ENCODE measurements around the gene MS4A10.
"Not testable (repeated sequence)": the region's sequence is repeated elsewhere in the genome, so short reads cannot be mapped to it uniquely, and the experiment has no call there.

The MS4A10 gene

DNA sequence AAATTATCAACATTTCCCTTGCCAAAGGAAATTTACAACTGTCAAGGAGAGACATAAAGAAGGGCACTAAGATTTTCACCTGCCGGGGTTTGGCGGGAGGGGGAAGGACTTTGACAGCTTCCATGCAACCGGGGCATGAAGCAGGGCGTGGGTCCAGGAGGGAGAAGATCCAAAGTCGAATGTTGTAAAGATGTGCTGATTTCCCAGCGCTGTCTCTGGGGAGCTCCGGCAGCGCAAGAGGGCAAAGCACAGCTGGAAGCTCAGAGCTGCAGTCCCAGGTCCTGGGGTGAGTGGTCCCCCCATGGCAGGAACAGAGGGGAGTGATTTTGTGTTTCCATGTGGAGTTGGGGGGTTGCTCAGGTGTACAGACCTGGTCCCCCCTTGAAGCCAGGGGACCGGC is at the start of gene MS4A10:
TSS of gene MS4A10 (plus strand) at position 198 of the 400 bp plus-strand sequence. CDS start 5,003 bp downstream, outside the sequence.
- Mint-ChIP-seq H3K4me1 (no peaks in the 10 kb centered on the region), H3K27me3 (no peaks in the 10 kb centered on the region), H3K4me3 (no peak within 1 kb of the TSS), H3K36me3 (ENCODE audit: low read depth) (no peaks in the 10 kb centered on the region), H3K9me3 (no peaks in the 10 kb centered on the region), H3K27ac (no peak within 1 kb of the TSS)
- DNase-seq (no peak), ATAC-seq (no peak)

DNA sequence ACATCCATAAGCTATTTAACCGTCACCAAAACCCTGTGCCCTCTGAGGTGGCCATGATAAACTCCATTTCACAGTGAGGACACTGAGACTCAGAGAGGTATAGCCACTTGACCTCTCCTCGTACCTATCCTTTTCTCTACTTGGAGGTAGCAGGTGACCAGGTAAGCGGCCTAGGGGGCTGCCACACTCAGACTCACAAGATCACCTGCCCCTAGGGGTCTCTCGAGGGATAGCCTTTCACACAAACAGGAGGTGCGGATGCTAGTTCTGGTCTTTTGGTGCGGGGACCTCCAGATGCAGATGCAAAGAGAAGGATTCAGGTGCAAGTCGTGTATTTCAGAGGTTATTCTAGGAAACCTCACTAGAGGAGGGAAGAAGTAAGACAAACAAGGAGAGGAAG is 46.0 kb upstream of the MS4A10 start:
- Mint-ChIP-seq H3K36me3 (ENCODE audit: low read depth) (no peaks in the 10 kb centered on the region), H3K4me3 (no peak overlapping the region), H3K9me3 (no peaks in the 10 kb centered on the region), H3K27me3 (no peaks in the 10 kb centered on the region), H3K27ac (no peak overlapping the region), H3K4me1 (no peaks in the 10 kb centered on the region)
- DNase-seq (no peak), ATAC-seq (no peak)

DNA sequence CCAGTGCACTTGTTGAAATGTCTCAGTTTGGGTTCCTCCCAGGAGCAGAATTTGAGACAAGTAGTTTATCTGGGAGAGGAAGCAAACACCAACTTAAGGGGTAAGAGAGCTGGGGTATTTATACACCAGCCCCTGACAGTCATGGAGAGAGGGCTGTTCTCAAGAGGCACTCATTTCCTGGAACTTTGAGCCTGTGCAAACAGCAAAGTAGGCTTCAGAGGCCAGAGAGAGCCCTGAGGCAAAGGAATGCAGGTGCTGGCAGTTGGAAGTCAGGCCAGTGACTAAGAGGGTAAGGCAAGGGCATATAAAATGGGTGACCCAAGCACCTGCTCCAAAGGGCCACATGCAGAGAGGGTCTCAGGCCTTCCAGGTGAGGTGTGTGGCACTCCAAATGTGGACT is 44.6 kb upstream of the MS4A10 start:
- Mint-ChIP-seq H3K36me3 (ENCODE audit: low read depth) (no peaks in the 10 kb centered on the region), H3K27me3 (peaks cover 2% of the 10 kb centered on the region), H3K4me1 (no peaks in the 10 kb centered on the region), H3K4me3 (no peak overlapping the region), H3K27ac (no peak overlapping the region), H3K9me3 (no peaks in the 10 kb centered on the region)
- no peak for DNase-seq
- ATAC-seq = no peak

DNA sequence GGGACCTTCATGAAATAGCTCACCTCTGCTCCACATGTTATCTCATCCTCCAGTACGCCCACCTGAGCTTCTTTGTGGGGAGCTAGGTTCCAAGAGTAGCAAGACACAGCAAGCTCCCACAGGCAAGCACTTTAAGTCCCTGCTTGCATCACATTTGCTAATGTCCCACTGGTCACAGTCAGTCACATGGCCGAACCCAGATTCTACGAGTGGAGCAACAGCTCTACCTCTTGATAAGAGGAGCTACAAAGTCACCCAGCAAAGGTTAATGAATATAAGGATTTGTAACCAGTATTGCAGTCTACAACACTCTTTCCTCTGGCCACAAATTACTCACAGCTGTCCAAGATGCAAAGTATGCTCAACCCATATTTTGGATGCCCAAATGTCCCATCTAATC is 43.7 kb upstream of the MS4A10 start:
- H3K27me3 Mint-ChIP-seq = peaks cover 4% of the 10 kb centered on the region
- ATAC-seq = no peak

DNA sequence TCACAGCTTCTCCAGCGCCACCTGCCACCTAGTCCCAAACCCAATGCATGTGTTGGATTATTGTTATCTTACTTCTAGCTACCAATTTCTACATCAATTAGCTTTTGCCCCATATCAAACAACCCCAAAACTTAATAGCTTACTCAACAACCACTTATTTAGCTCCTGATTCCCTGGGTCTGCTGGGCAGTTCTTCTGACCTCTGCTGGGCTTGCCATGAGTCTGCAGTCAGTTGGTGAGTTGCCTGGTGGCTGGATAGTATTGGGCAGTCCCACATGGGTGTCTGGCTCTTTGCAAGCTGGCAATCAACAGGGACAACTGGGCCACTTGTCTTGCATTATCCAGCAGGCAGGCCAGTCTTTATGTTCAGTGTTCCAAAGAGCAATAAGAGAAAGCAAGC is 42.1 kb upstream of the MS4A10 start:
- DNase-seq = no peak
- Mint-ChIP-seq H3K27me3 (peaks cover 4% of the 10 kb centered on the region), H3K9me3 (peaks cover 5% of the 10 kb centered on the region), H3K36me3 (ENCODE audit: low read depth) (no peaks in the 10 kb centered on the region), H3K4me1 (no peaks in the 10 kb centered on the region), H3K4me3 (no peak overlapping the region), H3K27ac (no peak overlapping the region)
- no peak for ATAC-seq

More for the DNA sequence above, 43.7 kb upstream of the MS4A10 start:
- H3K27ac Mint-ChIP-seq = no peak overlapping the region
- DNase-seq = no peak
- no peaks in the 10 kb centered on the region for H3K9me3 Mint-ChIP-seq
- no peaks in the 10 kb centered on the region for H3K4me1 Mint-ChIP-seq
- H3K36me3 Mint-ChIP-seq (ENCODE audit: low read depth) = no peaks in the 10 kb centered on the region
- no peak overlapping the region for H3K4me3 Mint-ChIP-seq

DNA sequence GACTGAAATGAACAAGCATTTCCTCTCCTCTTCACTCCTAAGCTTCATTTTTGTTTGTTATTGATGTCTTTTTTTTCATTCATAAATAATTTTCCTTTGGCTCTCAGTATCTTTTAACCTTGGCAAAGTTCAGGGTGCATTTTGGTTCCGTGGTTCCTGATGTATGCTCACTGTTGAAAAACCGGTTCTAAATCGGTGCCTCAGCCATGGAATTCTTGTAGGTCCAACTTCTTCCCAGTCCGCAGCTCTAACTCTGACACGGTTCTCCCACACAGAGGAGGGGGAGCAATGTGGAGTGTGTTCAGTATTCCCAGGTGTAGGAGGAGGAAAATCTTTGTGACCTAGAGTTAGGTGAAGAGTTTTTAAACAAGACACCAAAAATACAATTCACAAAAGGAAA is 41.0 kb upstream of the MS4A10 start:
- no peak overlapping the region for H3K4me3 Mint-ChIP-seq

DNA sequence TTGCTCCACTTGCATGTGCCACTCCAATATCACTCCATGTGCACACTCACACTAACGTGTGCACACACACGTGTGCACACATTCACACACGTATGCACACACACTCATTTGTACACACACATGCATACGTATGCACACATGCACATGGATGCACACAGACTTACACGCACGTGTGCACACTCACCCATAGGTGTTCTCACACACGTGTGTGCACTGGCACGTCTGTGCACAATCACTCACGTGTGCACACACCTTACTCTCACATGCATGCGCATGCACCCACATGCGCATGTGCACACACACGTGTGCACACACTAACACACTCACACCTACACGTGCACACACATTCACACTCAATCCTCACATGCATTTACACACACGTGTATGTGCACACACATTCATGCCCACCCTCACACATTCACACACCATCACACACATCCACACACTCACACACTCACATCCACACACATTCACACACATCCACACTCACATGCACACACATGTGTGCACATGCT is 37.7 kb upstream of the MS4A10 start:
- H3K27me3 Mint-ChIP-seq = peaks cover 13% of the 10 kb centered on the region
- no peaks in the 10 kb centered on the region for H3K36me3 Mint-ChIP-seq (ENCODE audit: low read depth)
- DNase-seq (no peak), ATAC-seq (no peak)
- no peak overlapping the region for H3K4me3 Mint-ChIP-seq
- H3K4me1 Mint-ChIP-seq = no peaks in the 10 kb centered on the region
- peaks cover 5% of the 10 kb centered on the region for H3K9me3 Mint-ChIP-seq
- H3K27ac Mint-ChIP-seq = no peak overlapping the region

More for the DNA sequence above, 41.0 kb upstream of the MS4A10 start:
- DNase-seq (no peak), ATAC-seq (no peak)
- no peaks in the 10 kb centered on the region for H3K36me3 Mint-ChIP-seq (ENCODE audit: low read depth)
- H3K9me3 Mint-ChIP-seq = peaks cover 5% of the 10 kb centered on the region
- H3K4me1 Mint-ChIP-seq = no peaks in the 10 kb centered on the region
- peaks cover 4% of the 10 kb centered on the region for H3K27me3 Mint-ChIP-seq
- H3K27ac Mint-ChIP-seq = no peak overlapping the region

DNA sequence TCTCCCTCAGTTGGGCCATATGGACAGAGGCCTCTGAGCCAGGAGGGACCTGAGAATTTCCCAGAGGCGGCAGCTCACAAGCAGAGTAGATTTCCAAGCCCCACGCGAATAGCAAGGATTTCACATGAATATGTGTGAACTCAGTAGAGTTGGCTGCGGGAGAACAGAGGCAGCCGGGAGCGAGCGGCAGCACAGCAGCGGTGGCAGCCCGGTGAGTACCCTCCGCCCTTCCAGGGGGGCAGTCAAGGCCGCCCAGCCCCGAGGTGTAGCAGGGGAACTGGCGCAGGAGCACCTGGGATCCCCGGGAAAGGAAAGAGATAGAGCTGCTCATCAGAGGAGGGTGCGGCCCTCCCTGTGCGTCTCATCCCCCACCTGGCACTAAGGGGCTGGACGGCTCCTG is 36.9 kb upstream of the MS4A10 start:
- no peak overlapping the region for H3K27ac Mint-ChIP-seq
- H3K27me3 Mint-ChIP-seq = peaks cover 13% of the 10 kb centered on the region
- peaks cover 5% of the 10 kb centered on the region for H3K9me3 Mint-ChIP-seq

DNA sequence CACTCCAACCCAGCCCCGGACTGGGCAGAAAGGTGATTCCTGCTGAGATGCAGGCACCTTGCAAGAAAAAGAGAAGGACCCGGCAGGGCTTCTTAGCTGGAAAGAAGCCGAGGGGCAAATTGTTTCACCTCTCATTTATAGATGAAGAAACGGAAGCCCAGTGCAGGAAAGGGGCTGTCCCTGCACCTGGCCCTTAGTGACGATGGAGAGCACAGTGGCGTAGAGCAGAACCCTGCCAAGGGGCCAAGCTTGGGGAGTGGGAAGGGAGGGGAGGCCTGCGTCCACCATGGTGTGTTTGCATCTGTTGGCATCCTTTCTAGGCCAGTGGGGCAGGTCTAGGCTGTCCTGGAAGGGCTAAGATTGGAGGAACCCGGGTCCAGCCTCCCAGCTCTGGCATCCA is 36.3 kb upstream of the MS4A10 start:
- no peak for ATAC-seq
- no peak for DNase-seq
- peaks cover 5% of the 10 kb centered on the region for H3K9me3 Mint-ChIP-seq
- H3K27me3 Mint-ChIP-seq = peaks cover 13% of the 10 kb centered on the region
- no peaks in the 10 kb centered on the region for H3K36me3 Mint-ChIP-seq (ENCODE audit: low read depth)
- H3K4me3 Mint-ChIP-seq = no peak overlapping the region
- H3K4me1 Mint-ChIP-seq = no peaks in the 10 kb centered on the region
- H3K27ac Mint-ChIP-seq = no peak overlapping the region

More for the DNA sequence above, 36.9 kb upstream of the MS4A10 start:
- DNase-seq (no peak), ATAC-seq (no peak)
- H3K36me3 Mint-ChIP-seq (ENCODE audit: low read depth) = no peaks in the 10 kb centered on the region
- H3K4me1 Mint-ChIP-seq = no peaks in the 10 kb centered on the region
- H3K4me3 Mint-ChIP-seq = no peak overlapping the region

DNA sequence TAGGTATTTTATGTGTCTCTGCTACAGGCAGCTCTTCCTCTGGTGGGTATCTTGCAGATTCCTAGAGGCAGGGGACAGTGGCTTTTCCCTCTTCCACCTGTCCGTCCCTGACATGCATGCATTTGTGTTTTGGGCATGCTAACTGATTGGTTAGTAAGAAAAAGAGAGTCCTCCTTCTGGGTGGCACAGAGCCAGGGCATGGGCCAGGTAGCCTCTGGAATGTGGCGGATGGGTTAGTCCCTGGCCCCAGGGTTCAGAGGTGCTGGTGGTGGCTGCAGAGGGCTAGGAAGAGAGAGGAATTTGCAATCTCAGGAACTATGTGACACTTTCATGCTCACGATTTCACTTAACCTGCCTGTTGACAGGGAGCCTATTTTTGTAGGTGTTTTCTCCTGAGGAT is 34.2 kb upstream of the MS4A10 start:
- H3K4me3 Mint-ChIP-seq = no peak overlapping the region
- no peak for ATAC-seq
- no peaks in the 10 kb centered on the region for H3K4me1 Mint-ChIP-seq
- peaks cover 11% of the 10 kb centered on the region for H3K27me3 Mint-ChIP-seq
- H3K27ac Mint-ChIP-seq = no peak overlapping the region
- H3K36me3 Mint-ChIP-seq (ENCODE audit: low read depth) = no peaks in the 10 kb centered on the region
- H3K9me3 Mint-ChIP-seq = peaks cover 5% of the 10 kb centered on the region
- DNase-seq = no peak

DNA sequence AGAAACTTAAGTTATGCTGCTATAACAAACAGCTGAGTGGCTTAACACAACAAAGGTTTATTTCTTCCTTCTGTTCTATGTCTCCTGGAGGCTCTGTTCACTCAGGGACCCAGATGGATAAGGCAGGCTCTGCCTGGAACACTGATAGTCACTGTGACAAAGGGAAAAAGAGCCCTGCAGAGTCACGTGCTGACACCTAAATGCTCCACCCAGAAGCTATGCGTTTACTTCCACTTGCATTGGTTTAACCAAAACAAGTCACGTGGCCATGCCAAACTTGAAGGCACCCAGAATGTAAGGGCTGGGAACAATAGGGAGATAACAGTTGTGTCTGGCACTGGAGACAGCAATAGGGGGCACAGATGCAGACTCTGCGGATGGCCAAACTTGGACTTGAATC is 31.8 kb upstream of the MS4A10 start:
- Mint-ChIP-seq H3K9me3 (no peaks in the 10 kb centered on the region), H3K36me3 (ENCODE audit: low read depth) (no peaks in the 10 kb centered on the region), H3K4me3 (no peak overlapping the region), H3K4me1 (no peaks in the 10 kb centered on the region), H3K27me3 (peaks cover 19% of the 10 kb centered on the region), H3K27ac (no peak overlapping the region)
- ATAC-seq = no peak
- no peak for DNase-seq

DNA sequence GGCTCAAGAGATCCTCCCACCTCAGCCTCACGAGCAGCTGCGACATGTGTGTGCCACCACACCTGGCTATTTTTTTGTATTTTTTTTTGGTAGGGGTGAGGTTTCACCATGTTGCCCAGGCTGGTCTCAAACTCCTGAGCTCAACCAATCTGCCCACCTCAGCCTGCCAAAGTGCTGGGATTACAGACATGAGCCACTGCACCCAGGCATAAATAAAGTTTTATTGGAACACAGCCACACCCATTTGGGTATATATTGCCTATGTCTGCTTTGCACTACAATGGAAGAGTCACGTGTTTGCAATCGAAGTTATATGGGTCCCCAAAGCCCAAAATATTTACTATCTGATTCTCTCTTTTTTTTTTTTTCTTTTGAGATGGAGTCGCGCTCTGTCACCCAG is 30.2 kb upstream of the MS4A10 start:
- Mint-ChIP-seq H3K4me3 (no peak overlapping the region), H3K27ac (no peak overlapping the region), H3K4me1 (no peaks in the 10 kb centered on the region), H3K9me3 (no peaks in the 10 kb centered on the region), H3K27me3 (peaks cover 29% of the 10 kb centered on the region), H3K36me3 (ENCODE audit: low read depth) (no peaks in the 10 kb centered on the region)
- ATAC-seq = no peak
- no peak for DNase-seq

DNA sequence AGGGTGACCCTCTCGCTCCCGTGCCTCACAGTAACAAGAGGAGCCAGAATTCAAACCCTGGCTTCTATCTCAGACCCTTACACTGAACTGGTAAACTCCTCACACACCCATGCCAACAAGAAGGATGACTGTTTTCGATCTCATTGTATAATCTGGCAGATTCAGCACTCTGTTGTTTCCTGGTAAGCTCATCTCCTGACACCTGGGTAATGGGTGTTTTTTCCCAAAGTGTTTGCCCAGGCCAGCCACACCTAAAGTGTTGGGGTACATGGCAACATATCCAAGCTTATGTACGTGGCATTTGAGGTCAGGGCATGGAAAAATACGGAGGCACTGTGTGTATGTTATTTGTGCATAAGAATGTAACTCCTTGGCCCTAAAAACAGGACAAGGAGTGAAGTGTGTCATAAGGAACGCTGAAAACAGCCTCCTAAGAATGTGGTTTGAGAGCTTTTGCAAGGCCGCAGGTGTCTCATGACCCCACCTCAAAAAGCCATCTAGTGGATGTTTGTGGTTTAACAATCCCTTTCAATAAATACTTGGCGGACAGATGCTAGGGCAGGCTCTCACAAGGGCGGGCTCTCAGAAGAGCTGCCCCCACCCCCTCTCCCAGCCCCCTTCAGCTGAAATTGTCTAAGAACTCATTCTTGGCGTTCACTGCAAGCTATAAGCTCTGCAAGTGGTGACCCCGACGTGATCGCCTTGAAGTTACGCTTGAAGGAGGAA is 28.7 kb upstream of the MS4A10 start, which contains the start of gene MS4A15:
TSS of gene MS4A15 (plus strand) at position 561 of the 726 bp plus-strand sequence. CDS start 6,867 bp downstream, outside the sequence.
- no peak for ATAC-seq
- Mint-ChIP-seq H3K27me3 (peaks cover 42% of the 10 kb centered on the region), H3K9me3 (no peaks in the 10 kb centered on the region), H3K4me3 (no peak within 1 kb of the TSS), H3K27ac (no peak within 1 kb of the TSS), H3K36me3 (ENCODE audit: low read depth) (no peaks in the 10 kb centered on the region), H3K4me1 (no peaks in the 10 kb centered on the region)
- DNase-seq = no peak

DNA sequence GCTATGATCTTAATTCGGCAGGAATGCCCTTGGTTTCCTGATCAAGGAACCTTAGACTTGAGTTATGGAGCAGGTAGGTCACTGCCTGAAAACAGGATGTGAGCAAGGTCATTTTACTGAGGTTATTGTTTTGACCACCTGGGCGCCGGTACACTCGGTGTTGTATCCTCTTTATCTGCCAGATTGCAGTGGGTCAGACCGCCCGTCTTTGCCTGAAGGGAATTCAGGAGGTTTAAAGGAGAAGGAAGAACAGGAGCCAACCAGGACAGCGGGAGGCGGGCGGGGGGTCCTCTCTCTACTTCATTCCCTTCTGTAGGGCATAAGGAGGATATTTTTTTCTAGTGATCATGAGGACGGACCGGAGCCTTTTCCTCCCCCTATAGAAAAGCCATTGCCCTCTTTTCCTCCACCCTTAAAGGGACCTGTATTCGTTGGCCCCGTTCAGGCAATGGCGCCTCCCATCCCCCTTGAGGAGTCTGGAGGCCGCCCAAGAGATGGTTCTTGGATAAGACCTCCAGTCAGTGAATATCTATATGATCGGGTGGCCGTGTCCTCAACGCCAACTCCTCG is 27.8 kb upstream of the MS4A10 start:
- Mint-ChIP-seq H3K4me1 (no peaks in the 10 kb centered on the region), H3K27me3 (peaks cover 34% of the 10 kb centered on the region), H3K9me3 (no peaks in the 10 kb centered on the region), H3K4me3 (no peak overlapping the region), H3K36me3 (ENCODE audit: low read depth) (no peaks in the 10 kb centered on the region), H3K27ac (no peak overlapping the region)
- DNase-seq (no peak), ATAC-seq (no peak)

DNA sequence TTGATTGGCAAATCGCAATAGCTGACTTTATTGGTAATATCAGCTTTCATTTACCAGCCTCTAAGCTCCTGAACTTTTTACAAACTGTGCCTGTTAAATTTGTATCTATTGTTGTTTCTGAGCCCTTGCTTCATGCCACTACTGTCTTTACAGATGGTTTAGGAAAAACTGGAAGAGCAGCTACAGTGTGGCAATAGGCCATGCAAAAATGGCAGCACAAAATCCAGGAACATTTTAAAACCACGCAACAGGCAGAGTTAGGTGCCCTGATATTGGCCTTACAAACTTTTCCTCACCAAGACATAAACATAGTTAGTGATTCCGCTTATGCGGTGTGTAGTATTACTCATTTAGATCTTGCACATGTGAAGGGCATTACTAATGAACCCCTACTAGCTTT is 26.5 kb upstream of the MS4A10 start:
- not testable (repeated sequence) for H3K27ac Mint-ChIP-seq; H3K9me3 Mint-ChIP-seq; H3K4me3 Mint-ChIP-seq; DNase-seq; ATAC-seq; H3K4me1 Mint-ChIP-seq; H3K36me3 Mint-ChIP-seq (ENCODE audit: low read depth)
- peaks cover 33% of the 10 kb centered on the region for H3K27me3 Mint-ChIP-seq

Measured in activated naive CD8-positive, alpha-beta T cell treated with anti-CD3 and anti-CD28 coated beads, Interleukin-2, amount 50 U/mL, for 24 hours (primary cell).